ENCODE results near the gene SIRT5. TPM values are rescaled to one million over a fixed set of nuclear protein-coding genes. Genes with fewer than 3 reads are reported as not detected.

SIRT5 gene
- total RNA-seq, 1 experiment from 2014 or later, result 13.8 TPM

GRCh38 chr6:13629459-13630116 is 55.2 kb downstream of the SIRT5 start (continued):
- TF ChIP-seq YY1 (IDR thresholded peaks at IDR 0.05; ENCODE audit: extremely low read depth, insufficient replicate concordance, low read depth, low read length) (no peak), ZBTB33 (IDR thresholded peaks at IDR 0.05; ENCODE audit: extremely low read depth, insufficient replicate concordance, low read length) (no peak)

- Histone ChIP-seq H3K4me1 (ENCODE audit: control insufficient read depth in 1 of 2, insufficient read depth in 2 of 2, low read length in 2 of 2) (no peaks in the 10 kb centered on the region), H4K20me1 (ENCODE audit: insufficient read depth) (no peaks in the 10 kb centered on the region), H3K27ac (ENCODE audit: low read depth, low read length) (no peak overlapping the region), H3K4me2 (ENCODE audit: low read length) (no peak overlapping the region), H3K79me2 (ENCODE audit: insufficient read depth, low read length) (no peaks in the 10 kb centered on the region), H3K36me3 (ENCODE audit: control insufficient read depth in 1 of 2, insufficient read depth in 2 of 2, low read length in 2 of 2) (peaks cover 9 to 19% of the 10 kb centered on the region in 2 experiments; a peak in 2 of 4 replicates), H2AFZ (ENCODE audit: low read depth, low read length, poor library complexity, severe bottlenecking) (no peak overlapping the region), H3K9ac (ENCODE audit: low read length) (no peak overlapping the region), H3K27me3 (ENCODE audit: insufficient read depth, low read length) (no peaks in the 10 kb centered on the region), H3K4me3 (replicated peaks in 1 of 2; ENCODE audit: low read depth in 1 of 2, low read length in 2 of 2) (no peak overlapping the region), H3K9me2 (ENCODE audit: insufficient read depth) (no peaks in the 10 kb centered on the region), H3K9me3 (ENCODE audit: control insufficient read depth in 1 of 2, insufficient read depth in 1 of 2, low read depth in 1 of 2, low read length in 2 of 2) (no peaks in the 10 kb centered on the region)
- RAD21 ChIA-PET (ENCODE audit: low non-redundant PET in 1 of 2, low total read pairs in 2 of 2, uncharacterized antibody in 2 of 2, unreplicated experiment in 2 of 2), result no interaction called here
- BruUV-seq (replicated peaks), result no TSS peak
- CTCF ChIA-PET, result interaction anchor here (1.1 kb wide), 1 partner anchor 15 kb away, joined by 3 read pairs; the partner anchor contains the start of gene NOL7
- POLR2A ChIA-PET, result no interaction called here
- DNase-seq (ENCODE audit: low read depth, low spot score), result no peak
- intact Hi-C loops (cut with micrococcal nuclease), result no loop called here
- ATAC-seq, result no peak
- no peak for TF ChIP-seq CEBPB (IDR thresholded peaks at IDR 0.05; ENCODE audit: low read depth)
- TF ChIP-seq REST (IDR thresholded peaks at IDR 0.05; ENCODE audit: low read depth), result no peak
- no peak for TF ChIP-seq EZH2 (IDR thresholded peaks at IDR 0.05)
- TF ChIP-seq RAD21 (IDR thresholded peaks at IDR 0.05; ENCODE audit: low read depth), result no peak
- TF ChIP-seq MAX (IDR thresholded peaks at IDR 0.05), result no peak
- TF ChIP-seq SIN3A (IDR thresholded peaks at IDR 0.05; ENCODE audit: low read depth), result no peak
- no peak for TF ChIP-seq JUND (IDR thresholded peaks at IDR 0.05)
- no peak for TF ChIP-seq ZFX (IDR thresholded peaks at IDR 0.05)
- TF ChIP-seq SP1 (IDR thresholded peaks at IDR 0.05; ENCODE audit: low read depth), result no peak
- TF ChIP-seq ZNF274 (IDR thresholded peaks at IDR 0.05; ENCODE audit: low read depth, low read length), result no peak
- TF ChIP-seq FOSL1 (IDR thresholded peaks at IDR 0.05; ENCODE audit: low read depth), result no peak
- no peak for TF ChIP-seq ATF3 (IDR thresholded peaks at IDR 0.05)
- TF ChIP-seq EGR1 (IDR thresholded peaks at IDR 0.05; ENCODE audit: low read depth), result no peak
- no peak for TF ChIP-seq EZH2phosphoT487 (IDR thresholded peaks at IDR 0.05; ENCODE audit: borderline replicate concordance)
- TF ChIP-seq CBX3 (IDR thresholded peaks at IDR 0.05; ENCODE audit: low read depth), result no peak
Measured at GRCh38 chr6:13630499-13630898, 56.1 kb downstream of the SIRT5 start.
